IPS-NIHi7 (cell line): Measurements from ENCODE around the gene CLEC1B.
"Not testable (repeated sequence)": the region's sequence is repeated elsewhere in the genome, so short reads cannot be mapped to it uniquely, and the experiment has no call there.

Experiments used
- DNase-seq: peaks from one replicate; pipeline ENCODE4 v3.0.0; 2012; ENCODE audit warnings: mixed read lengths; ENCODE audit errors: extremely low spot score

CLEC1B gene

DNA sequence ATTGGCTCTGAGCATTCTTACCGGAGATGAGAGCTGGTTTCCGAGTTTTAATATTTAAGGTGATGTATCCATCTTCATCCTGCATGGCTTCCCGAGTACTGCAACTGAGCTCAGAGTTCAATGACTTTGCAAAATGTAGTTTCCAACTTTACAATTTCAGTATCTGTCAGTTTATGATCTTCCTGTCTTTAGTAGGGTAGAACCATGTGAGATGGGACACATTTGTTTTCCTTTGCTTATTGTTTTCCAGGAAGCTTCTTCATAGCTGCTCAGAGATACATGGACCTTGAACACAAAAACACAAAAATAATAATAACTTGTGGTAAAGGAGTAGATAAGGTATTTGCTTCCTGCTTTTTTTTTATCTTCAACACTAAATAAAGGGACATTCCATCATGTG lies at the start of gene CLEC1B:
CLEC1B (minus strand) TSS at position 106 of the 400 bp plus-strand sequence; CDS start at position 85, 21 bp downstream.
- no peak for DNase-seq

DNA sequence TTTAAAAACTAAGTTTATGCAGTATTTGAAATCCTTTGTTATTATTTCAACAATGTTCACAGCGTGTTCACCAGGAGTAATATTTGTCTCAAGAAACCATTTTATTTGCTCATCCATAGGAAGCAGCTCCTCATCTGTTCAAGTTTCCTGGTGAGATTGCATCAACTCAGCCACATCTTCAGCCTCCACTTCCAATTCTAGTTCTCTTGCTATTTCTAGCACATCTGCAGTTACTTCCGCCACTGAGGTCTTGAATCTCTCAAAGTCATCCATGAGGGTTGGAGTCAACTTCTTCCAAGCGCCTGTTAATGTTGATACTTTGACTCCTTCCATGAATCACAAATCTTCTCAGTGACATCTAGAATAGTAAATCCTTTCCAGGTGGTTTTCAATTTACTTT lies 49.6 kb upstream of the CLEC1B start:
- DNase-seq, result no peak

DNA sequence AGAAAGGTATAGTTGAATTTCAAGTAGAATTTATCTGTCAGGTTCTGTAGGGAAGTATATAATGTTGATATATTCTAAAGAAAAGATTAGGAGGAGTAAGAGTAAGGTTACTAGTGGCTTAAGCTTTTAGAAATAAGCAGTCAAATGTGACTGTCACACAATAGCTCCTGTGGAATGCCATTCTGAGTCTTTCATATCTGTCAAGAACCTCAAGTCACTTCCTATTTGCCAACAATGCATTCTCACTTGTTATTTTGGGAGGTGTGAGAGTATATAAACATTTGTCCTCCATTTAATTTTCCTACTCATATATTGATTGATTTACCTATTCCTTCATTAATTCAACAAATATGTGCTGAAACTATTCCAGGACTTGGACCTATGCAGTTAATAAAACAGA lies 43.2 kb upstream of the CLEC1B start:
- no peak for DNase-seq

DNA sequence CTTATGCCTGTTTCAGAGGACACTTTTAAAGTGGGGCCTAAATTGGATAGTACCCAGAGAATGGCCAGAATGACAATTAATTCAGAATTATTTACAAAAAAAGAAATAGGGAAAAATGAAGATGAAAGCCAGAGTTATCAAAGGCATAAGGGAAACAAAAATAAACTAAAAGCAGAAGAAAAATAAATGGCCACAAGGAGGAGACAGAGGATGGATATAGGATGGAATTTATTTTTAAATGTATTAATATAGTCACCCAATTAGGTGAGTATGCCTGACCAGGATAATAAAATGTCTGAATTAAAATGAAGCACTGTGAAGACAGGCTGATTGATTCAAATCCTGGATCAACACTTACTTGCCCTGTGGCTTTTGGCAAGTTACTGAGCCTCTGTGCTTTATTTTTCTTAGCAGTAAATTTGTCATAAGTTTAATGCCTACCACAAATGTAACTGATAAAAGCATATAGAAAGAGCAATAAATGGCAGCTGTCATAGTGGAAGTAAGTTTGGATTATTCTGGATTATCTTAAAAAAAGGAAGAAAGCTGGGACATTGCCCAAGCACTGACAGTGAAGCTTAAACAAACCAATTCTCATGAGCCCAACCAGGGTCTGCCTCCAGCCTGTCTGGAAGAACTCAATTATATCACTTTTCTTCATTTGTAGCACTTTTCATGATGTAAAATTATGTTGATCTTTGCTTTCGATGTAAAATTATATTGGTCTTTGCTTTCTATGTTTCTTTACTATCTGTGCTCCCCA lies 35.0 kb upstream of the CLEC1B start:
- DNase-seq, result no peak

DNA sequence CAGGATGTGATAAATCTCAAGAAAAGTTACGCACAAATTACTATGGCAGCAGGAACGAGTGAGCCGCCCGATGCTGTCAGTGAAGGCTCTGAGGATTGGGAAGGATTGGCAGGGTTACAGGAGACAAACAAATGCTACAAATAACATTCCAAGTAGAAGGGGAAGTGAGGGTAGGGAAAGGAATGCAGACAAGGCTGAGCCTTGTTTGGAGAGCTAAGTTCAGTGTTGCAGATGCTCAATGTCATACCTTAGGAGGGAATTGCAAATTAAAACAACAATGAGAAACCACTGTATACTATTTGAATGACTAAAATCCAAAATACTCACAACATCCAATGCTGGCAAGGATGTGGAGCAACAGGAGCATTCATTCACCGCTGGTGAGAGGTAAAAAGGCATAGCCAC lies 32.9 kb upstream of the CLEC1B start:
- peak; percentile 25 for DNase-seq

DNA sequence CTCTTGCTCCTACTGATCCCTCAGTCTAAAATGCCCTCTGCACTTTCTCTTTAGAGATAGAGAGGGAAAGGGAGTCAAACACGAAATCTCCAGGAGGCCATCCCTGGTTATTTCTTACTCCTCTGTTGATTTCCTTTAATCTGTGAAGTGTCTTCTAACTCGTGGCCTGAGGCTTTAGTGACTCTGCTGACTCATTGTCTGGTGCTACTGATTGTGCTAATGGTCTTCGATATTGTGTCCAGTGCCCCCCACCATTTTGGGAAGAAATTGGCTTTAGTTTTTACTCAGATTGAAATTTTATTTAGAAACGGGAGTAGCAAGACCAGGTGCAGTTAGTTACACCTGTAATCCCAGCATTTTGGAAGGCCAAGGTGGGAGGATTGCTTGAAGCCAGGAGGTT lies 32.4 kb upstream of the CLEC1B start:
- no peak for DNase-seq

DNA sequence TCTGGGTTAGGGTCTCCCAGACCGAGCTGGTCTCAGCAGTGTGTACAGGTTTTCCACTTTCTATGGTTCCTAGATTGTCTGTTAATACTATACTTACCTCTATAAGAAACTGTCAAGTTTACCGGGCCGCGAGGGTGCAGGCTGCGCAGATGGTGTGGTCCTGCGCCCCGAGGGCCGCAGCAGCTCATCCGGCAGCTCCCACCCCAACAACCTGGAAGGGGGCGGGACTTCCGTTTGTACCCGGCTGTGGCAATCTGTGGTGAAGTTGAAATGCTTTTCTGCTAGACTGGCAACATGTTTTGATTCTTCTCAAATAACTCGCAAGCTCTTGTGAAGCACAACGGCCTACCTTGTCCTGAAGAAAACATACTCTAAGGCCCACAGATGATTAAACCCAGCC lies 31.5 kb upstream of the CLEC1B start, which contains the start of gene CLEC9A:
CLEC9A (plus strand) TSS at position 237 of the 400 bp plus-strand sequence. CDS start 22,006 bp downstream, outside the sequence.
- no peak for DNase-seq

DNA sequence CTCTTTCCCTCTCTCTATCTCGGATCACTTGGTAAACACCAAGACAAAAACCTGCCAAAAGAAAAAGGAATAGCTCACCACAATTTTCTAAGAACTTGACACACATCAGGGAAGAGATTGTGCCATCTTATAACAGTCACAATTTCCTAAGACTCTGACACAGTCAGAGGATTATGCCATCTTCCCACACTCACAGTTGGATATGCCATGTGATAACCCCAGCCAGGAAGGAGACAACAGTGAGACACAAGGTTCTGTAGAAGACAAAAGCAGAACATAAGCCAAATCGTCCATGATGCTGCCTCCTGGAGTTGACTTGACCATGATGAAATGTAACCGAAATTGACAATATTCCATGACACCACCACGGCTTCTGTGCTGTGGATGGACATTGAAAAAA lies 28.8 kb upstream of the CLEC1B start:
- no peak for DNase-seq

DNA sequence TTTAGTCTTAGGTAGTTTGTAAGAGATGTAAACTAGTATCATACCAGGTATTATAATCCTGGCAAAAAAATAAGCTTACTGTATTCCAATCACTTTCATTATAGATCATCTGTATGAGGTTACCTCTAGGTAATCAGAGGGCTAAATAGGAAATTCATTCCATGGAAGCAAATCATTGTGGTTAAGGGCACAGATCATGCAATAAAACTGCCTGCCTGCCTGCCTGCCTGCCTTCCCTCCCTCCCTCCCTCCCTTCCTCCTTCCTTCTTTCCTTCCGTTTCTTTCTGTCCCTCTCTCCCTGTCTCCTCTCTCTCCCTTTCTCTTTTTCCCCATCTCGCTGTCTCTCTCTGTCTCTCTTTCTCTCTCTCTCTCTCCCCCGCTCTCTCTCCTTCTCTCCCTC lies 28.4 kb upstream of the CLEC1B start:
- DNase-seq, result no peak

DNA sequence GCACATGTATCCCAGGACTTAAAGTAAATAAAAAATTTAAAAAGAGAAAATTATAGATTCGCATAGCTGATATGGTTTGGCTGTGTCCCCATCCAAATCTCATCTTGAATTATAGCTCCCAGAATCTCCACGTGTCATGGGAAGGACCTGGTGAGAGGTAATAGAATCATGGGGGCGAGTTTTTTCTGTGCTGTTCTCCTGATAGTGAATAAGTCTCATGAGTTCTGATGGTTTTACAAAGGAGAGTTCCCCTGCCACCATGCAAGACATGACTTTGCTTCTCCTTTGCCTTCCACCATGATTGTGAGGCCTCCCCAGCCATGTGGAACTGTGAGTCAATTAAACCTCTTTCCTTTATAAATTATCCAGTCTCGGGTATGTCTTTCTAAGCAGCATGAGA lies 27.7 kb upstream of the CLEC1B start:
- not testable (repeated sequence) for DNase-seq

DNA sequence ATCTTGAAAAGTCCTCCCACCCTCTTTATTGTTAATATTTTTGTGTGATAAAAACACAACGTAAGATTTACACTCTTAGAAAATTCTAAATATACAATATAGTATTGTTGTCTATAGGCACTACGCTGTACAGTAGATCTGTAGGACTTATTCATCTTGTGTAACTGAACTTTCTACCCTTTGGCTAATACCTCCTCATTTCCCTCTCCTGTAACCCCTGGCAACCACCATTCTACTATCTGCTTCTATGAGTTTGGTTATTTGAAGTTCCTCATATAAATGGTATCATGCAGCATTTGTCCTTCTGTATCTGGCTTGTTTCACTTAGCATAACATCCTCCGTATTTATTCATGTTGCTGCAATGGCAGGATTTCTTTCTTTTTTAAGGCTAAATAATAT lies 26.3 kb upstream of the CLEC1B start:
- DNase-seq, result no peak

DNA sequence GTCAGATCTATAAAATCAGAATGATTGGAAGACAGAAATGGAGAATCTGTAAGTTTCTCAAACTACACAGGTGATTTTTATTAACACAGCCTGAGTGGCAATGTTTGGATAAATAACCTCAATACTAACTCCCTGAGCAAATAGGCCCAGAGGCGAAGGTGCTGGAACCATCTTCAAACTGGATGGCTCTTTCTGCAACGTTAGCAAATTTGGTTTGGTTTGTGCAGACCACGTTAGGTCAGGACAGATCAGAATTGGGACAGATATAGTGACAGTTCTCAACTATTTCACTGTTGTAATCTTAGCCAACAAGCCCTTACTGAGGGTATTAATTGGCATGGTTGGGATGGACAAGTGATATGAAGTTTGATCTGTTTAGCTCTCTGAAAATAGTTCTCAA lies 22.4 kb upstream of the CLEC1B start:
- no peak for DNase-seq

DNA sequence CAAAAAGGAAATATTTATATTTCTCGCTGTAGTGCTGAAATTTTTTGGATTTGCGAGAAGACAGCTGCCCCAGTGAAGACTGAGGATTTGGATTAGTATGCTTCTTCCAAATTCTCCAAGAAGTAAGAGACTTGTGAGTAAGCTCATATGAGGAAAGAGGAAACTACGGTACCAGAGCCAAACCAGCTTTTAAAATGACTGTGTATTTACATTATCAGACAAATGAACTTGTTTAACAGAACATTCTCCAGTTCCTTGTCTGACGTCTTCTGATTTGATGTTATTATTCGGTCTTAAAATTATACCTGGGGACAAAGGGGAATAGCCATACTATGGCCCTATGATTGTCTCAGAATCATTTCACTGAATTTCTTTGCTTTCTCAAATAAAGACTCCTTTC lies 19.5 kb upstream of the CLEC1B start:
- DNase-seq, result no peak

DNA sequence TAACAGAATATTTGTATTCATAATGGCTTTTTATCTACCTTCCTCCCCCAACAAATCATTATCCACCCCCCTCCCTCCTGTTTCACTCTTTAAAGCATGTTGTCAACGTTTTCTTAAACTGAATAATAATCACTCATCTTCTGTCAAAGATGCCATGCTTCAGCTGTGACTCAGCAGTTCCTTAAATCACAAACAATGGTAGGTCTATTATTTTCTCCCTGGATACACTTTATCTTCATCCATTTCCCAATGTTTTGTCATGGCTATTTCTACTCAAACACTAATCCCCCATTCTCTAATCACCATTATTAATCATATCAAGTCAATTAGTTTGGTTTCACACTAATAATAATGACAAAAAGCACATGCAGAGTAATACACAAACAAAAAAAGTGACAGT lies 18.0 kb upstream of the CLEC1B start:
- no peak for DNase-seq

DNA sequence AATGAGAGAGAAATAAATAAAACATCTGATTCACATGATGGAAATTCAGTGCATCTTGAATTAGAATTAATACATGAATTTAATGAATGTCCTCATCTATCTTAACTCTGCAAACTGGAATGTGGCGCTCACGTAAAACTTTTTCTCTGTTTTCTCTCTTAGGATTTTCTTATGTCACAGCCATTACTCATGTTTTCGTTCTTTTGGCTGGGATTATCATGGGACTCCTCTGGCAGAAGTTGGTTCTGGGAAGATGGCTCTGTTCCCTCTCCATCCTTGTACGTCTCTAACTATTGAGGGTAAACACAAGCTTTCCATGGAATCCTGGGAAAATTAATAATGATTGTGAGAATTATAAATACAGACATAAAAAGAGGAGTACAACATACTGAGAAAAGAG lies 16.5 kb upstream of the CLEC1B start:
- no peak for DNase-seq

DNA sequence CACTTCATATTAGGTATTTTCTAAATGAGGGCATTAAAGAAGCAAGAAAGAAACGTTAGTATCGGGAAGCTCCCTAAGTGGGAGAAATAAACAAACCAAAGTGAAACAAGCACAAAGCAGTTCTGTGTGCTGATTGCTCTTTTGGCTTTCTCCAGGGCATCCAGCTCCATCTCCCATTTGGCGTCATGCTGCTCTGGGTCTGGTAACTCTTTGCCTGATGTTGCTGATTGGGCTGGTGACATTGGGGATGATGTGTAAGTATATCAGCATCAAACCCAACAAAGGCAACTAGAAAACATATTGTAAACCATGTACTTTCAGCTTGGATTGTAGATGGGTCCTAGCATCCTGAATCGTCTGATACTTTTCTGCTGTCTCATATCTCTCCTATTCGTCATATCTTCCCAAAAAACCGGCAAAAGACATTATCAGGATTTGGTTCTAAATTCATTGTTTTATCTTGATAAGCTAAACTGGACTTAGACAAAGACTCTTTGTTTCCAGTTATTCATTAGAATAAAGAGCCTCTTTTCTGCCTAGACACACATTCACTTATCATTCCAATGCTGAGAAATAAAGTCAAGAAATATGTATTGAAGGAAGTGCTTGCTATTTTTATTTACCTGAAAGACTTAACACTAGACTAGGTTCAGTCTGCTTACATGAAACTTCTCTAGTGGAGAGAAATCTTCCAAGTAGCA lies 13.9 kb upstream of the CLEC1B start:
- DNase-seq, result no peak

DNA sequence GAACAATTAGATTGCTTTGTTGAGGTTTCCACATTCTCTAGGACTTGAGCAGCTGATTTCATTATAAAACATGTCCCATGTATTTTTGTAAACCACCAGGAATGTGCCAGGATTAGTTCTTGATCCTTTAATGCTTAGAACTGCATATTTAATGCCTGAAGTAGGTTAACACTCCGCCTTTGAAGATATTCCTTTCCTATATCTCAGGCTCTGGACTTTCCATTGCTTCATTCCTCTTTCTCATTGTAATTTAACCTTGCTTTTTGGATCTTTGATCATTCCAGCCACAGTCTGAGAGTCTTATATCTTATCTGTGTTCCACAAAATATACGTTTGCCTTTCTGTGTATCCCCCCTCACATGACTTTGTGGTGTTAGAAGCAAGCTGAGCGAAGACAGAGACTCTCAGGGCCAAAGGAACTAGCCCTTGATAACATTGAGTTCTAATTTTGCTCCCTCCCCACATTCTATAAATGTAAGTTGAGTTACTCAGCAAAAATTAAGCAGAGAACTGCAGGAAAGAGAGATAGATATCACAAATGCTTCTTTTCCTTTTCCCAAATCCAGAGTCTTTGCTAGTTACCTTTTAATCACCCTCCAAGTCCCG lies 2.4 kb upstream of the CLEC1B start:
- no peak for DNase-seq

DNA sequence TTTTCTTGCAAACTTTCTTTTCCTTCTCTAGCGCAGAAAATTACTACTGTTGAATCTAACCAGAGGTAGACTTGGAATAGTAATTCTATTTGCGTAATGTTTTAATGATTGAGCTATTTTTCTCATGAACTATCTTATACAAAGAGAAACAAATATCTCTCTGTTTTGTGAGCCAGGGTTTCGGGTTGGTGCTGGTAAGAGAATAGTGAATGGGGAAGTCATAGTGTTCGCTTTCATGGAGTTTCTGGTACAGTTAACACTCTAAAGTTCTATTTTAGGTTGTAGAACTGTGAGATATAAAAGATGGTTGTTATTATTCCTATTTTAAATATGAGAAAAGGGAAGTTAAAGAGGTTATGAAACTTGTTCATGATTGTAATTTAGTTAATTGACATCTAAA lies 6.6 kb downstream of the CLEC1B start:
- DNase-seq, result no peak

DNA sequence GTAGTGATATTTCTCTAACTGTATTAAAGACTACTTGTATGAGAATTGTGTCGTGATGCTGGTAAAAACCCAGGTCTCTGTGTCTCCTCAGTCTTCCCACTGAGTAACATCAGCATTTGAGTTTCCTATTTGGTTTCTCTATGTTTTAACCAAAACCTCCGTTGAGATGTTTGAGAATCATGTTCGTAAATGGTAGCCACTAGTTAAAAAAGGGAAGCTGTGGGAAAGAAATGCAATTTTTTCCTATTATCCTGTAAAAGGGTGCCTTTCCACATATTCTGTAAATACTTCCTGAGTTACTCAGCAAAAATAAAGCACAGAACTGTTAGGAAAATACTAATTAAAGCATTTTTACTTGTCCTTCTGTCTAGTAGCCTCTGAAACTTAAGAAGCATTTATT lies 7.0 kb downstream of the CLEC1B start:
- no peak for DNase-seq

DNA sequence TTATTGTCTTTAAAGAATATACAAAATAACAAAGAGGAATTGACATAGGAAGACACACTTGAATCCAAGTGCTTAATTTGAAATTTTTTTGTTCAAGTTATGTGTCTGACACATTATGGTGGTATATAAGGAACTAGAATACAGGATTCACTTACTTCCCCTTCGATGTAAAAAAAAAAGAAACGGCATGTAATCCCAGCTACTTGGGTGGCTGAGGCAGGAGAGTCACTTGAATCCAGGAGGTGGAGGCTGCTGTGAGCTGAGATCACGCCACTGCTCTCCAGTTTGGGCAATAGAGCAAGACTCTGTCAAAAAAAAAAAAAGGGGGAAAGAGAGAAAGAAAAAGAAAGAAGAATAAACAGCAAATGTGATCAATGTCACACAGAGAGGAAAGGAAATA lies 18.8 kb downstream of the CLEC1B start:
- DNase-seq, result no peak

DNA sequence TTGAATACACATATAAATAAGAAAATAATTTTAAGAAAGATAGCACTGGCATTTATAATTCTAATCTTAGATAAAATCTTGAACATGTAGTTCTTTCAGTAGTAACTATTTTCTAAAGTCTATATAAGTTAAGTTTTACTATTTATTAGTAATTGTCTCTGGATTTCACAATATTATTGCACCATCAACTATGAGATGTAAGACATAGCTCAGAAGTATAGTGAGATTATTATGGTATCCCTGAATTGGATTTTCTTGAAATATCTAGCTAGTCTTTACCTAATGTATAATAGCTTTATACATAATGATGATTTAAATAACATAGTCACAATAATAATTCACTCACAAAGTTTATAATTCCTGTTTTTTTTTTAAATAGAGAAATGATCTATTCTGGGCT lies 21.0 kb downstream of the CLEC1B start:
- no peak for DNase-seq

DNA sequence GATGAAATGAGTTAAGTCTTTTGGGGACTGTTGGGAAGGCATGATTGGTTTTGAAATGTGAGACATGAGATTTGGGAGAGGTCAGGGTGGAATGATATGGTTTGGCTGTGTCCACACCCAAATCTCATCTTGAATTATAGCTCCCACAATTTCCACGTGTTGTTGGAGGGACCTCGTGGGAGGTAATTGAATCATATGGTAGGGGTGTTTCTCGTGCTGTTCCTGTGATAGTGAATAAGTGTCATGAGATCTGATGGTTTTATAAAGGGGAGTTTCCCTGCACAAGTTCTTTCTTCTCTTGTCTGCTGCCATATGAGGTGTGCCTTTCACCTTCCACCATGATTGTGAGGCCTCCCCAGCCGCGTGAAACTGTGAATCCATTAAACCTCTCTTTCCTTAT lies 22.3 kb downstream of the CLEC1B start:
- DNase-seq, result not testable (repeated sequence)

DNA sequence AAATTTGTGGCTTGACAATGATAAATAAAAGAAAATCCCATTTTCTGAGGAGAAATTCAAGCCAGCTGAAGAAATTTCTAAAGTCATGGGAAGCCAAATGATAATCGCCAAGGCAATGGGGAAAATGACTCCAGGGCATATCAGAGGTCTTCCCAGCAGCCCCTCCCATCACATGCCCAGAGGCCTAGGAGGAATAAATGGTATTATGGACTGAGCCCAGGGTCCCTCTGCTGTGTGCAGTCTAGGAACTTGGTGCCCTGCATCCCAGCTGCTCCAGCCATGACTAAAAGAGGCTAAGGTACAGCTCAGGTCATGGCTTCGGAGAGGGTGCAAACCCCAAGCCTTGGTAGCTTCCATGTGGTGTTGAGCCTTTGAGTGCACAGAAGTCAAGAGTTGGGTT lies 23.3 kb downstream of the CLEC1B start:
- DNase-seq, result no peak
